ENCODE measurements around the gene NALCN.

NALCN gene

DNA sequence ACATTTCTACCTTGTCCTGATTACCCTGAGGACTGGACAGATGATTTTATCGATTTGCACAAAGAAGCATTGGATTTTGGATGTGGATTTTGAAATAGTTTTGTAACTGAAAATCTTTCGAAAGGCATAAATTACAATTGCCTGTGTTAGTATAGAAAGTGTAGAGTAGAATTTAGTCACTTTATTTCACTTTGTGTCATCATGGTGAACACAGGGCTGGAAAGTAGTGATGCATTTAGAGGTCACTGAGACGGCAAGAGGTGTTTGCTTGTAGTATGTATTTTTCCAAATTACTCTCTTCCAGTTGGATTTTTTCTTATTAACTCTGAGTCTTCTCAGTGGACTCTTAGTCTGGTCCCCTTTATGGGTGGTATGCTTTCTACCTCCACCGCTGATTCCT is 326.0 kb downstream of the NALCN start:
- DNase-seq (ENCODE audit: low spot score), result no peak
- TF ChIP-seq, protein P1, sequence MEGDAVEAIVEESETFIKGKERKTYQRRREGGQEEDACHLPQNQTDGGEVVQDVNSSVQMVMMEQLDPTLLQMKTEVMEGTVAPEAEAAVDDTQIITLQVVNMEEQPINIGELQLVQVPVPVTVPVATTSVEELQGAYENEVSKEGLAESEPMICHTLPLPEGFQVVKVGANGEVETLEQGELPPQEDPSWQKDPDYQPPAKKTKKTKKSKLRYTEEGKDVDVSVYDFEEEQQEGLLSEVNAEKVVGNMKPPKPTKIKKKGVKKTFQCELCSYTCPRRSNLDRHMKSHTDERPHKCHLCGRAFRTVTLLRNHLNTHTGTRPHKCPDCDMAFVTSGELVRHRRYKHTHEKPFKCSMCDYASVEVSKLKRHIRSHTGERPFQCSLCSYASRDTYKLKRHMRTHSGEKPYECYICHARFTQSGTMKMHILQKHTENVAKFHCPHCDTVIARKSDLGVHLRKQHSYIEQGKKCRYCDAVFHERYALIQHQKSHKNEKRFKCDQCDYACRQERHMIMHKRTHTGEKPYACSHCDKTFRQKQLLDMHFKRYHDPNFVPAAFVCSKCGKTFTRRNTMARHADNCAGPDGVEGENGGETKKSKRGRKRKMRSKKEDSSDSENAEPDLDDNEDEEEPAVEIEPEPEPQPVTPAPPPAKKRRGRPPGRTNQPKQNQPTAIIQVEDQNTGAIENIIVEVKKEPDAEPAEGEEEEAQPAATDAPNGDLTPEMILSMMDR (conservative IDR thresholded peaks at IDR 0.05; ENCODE audit: low read depth), result no peak
- ChIA-PET POLR2A (ENCODE audit: low non-redundant PET) (no interaction called here), CTCF (no interaction called here)
- no peak overlapping the region for H3K27ac ChIP-seq

DNA sequence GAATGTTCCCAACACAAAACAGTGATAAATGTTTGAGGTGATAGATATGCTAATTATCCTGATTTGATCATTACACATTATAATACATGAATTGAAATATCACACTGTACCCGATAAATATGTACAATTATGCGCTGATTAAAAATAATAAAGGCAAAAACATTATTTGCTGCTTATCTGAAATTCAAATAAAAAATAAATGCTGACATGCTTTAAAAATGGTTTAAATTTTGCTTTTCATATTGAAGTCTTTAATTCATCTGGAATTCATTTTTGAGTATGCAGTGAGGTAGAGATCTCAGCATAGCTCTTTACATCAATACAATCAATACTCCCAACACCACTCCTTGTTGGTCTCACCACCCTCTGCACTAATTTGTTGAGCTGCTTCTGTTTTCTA is 330.8 kb downstream of the NALCN start:
- DNase-seq (ENCODE audit: low spot score), result no peak
- TF ChIP-seq, protein P1 (conservative IDR thresholded peaks at IDR 0.05; ENCODE audit: low read depth), result no peak
- H3K27ac ChIP-seq, result no peak overlapping the region
- ChIA-PET CTCF (no interaction called here), POLR2A (ENCODE audit: low non-redundant PET) (interaction anchor here (0.6 kb wide), 1 partner anchor 90 kb away, joined by 5 read pairs; no protein-coding TSS in a partner anchor)

DNA sequence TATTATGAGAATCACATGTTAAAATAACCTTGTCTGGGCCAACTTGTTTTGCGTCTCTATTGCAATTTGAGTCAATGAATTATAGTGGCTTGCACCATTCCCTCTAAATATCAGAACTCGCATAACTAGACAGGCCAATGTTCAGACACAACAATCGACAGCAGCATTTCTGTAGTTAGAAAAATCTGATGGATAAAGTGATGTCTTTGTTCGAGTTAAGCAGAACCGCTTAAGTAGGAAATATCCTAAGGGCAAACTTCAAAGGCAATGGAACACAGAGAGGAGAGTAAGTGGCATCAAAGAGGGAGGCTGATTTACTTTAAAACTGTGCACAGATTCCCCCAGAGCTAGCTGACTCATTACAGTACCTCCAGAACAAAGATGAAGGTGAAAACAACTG is 333.9 kb downstream of the NALCN start:
- ChIA-PET CTCF (no interaction called here), POLR2A (ENCODE audit: low non-redundant PET) (no interaction called here)
- DNase-seq (ENCODE audit: low spot score), result no peak
- H3K27ac ChIP-seq, result no peak overlapping the region
- TF ChIP-seq, protein P1 (conservative IDR thresholded peaks at IDR 0.05; ENCODE audit: low read depth), result no peak

DNA sequence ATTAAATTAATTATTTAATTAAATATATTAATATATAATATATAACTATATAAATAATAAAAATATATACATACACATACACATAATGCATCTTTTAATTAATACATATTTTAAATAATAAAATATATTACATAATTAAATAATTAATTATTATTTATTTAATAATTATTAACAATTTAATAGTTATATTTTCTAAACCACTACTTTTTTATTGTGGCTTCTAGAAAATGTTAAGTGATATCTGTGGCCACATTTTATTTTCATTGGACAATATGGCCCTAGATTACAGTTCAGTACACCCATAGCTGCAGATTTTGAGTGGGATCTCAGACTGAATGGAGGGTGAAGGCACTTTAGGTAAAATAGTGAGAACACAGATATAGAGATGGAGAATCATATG is 335.7 kb downstream of the NALCN start:
- ChIA-PET CTCF (no interaction called here), POLR2A (ENCODE audit: low non-redundant PET) (no interaction called here)
- no peak overlapping the region for H3K27ac ChIP-seq
- no peak for DNase-seq (ENCODE audit: low spot score)
- TF ChIP-seq, protein P1 (conservative IDR thresholded peaks at IDR 0.05; ENCODE audit: low read depth), result no peak

DNA sequence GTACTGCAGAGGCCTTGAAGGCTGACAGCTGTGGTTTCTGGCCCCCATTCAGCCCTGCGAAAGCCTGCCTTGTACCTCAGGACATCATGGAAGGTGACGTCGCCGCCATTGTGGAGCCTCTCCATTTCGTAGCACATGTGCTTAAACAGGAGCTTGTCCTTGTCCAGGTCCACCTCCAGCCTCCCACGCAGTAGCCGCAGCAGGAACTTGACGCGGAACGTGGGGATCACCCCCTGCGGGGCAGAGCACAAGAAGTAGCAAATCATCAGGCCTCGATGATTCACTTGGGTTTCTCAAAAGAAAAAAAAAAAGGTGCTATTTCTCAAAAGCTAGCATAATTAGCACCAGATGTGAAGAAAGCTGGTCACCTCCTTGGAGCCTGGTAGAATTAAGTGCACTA is 351.0 kb downstream of the NALCN start:
- POLR2A ChIA-PET (ENCODE audit: low non-redundant PET), result no interaction called here
- TF ChIP-seq, protein P1 (conservative IDR thresholded peaks at IDR 0.05; ENCODE audit: low read depth), result no peak
- no peak for DNase-seq (ENCODE audit: low spot score)
- CTCF ChIA-PET, result no interaction called here
- no peak overlapping the region for H3K27ac ChIP-seq

DNA sequence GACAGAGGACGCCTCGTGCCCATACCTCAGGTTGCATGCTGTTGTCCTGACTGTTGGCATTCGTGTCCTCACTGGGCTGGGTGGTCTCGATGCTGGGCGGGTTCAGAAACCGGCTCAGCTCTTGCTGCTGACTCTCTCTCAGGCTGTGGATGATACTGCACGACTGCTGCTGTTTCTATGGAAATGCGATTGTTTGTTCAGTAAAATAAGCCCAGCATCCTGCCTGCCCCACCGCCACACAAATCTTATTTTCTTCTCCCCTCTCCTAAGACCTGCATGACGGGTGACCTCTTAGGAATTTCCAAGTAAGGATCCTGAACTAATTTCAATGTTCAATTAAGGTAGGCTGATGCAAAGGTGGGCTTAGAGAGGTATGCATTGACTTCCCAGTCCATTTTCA is 356.5 kb downstream of the NALCN start:
- TF ChIP-seq, protein P1 (conservative IDR thresholded peaks at IDR 0.05; ENCODE audit: low read depth), result no peak
- ChIA-PET CTCF (no interaction called here), POLR2A (ENCODE audit: low non-redundant PET) (no interaction called here)
- DNase-seq (ENCODE audit: low spot score), result no peak
- H3K27ac ChIP-seq, result no peak overlapping the region

DNA sequence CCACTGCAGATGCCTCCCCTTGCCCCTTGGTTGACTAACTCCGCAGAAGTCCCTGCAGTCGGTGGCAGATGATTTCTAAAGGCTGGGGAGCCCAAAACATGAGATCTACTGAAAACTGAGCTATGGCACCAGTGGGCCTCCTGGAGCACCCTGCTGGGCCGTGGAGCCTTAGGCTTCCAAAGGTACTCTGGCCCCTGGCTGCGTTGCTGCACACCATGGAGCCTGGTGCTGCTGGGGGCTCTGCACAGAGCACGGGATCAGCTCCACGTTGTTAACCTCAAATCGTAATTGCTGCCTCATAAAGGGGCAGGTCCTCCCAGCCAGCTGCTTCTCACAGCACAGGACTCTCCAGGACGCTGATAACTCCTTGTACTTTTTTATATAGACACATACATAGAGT is 357.5 kb downstream of the NALCN start:
- H3K27ac ChIP-seq, result no peak overlapping the region
- no peak for DNase-seq (ENCODE audit: low spot score)
- CTCF ChIA-PET, result interaction anchor here (0.6 to 0.7 kb wide), 3 partner anchors 125 to 320 kb away, joined by 3 to 8 read pairs (median 3); no protein-coding TSS in a partner anchor
- POLR2A ChIA-PET (ENCODE audit: low non-redundant PET), result no interaction called here
- TF ChIP-seq, protein P1 (conservative IDR thresholded peaks at IDR 0.05; ENCODE audit: low read depth), result no peak

All from RWPE1 (cell line).